ENCODE results near the gene FFAR2.

Gene FFAR2

GRCh38 chr19:35476149-35476548, 28.1 kb downstream of the FFAR2 start:
- TF ChIP-seq CTCF (conservative IDR thresholded peaks at IDR 0.05; ENCODE audit: low read length), result no peak
- H3K4me3 ChIP-seq (ENCODE audit: low read length), result no peak overlapping the region
- DNase-seq (ENCODE audit: low read depth), result no peak

- TF ChIP-seq CTCF (conservative IDR thresholded peaks at IDR 0.05; ENCODE audit: low read length), result no peak
- no peak overlapping the region for H3K4me3 ChIP-seq (ENCODE audit: low read length)
- DNase-seq (ENCODE audit: low read depth), result no peak
These were observed 31.0 kb downstream of the FFAR2 start for GRCh38 chr19:35478794-35479677.

- no peak for TF ChIP-seq CTCF (conservative IDR thresholded peaks at IDR 0.05; ENCODE audit: low read length)
- H3K4me3 ChIP-seq (ENCODE audit: low read length), result no peak overlapping the region
- DNase-seq (ENCODE audit: low read depth), result no peak
These were observed 35.0 kb downstream of the FFAR2 start for GRCh38 chr19:35483089-35483488.

GRCh38 chr19:35484252-35485036, 36.4 kb downstream of the FFAR2 start:
- DNase-seq (ENCODE audit: low read depth), result no peak
- H3K4me3 ChIP-seq (ENCODE audit: low read length), result no peak overlapping the region
- no peak for TF ChIP-seq CTCF (conservative IDR thresholded peaks at IDR 0.05; ENCODE audit: low read length)

GRCh38 chr19:35486268-35486708, 38.2 kb downstream of the FFAR2 start:
- no peak overlapping the region for H3K4me3 ChIP-seq (ENCODE audit: low read length)
- no peak for TF ChIP-seq CTCF (conservative IDR thresholded peaks at IDR 0.05; ENCODE audit: low read length)
- no peak for DNase-seq (ENCODE audit: low read depth)

GRCh38 chr19:35487656-35488182, 39.7 kb downstream of the FFAR2 start:
- DNase-seq (ENCODE audit: low read depth), result no peak
- TF ChIP-seq CTCF (conservative IDR thresholded peaks at IDR 0.05; ENCODE audit: low read length), result no peak

More at GRCh38 chr19:35487656-35488182, 39.7 kb downstream of the FFAR2 start:
- no peak overlapping the region for H3K4me3 ChIP-seq (ENCODE audit: low read length)
